ENCODE results near the gene TCF25.

Gene TCF25

DNA sequence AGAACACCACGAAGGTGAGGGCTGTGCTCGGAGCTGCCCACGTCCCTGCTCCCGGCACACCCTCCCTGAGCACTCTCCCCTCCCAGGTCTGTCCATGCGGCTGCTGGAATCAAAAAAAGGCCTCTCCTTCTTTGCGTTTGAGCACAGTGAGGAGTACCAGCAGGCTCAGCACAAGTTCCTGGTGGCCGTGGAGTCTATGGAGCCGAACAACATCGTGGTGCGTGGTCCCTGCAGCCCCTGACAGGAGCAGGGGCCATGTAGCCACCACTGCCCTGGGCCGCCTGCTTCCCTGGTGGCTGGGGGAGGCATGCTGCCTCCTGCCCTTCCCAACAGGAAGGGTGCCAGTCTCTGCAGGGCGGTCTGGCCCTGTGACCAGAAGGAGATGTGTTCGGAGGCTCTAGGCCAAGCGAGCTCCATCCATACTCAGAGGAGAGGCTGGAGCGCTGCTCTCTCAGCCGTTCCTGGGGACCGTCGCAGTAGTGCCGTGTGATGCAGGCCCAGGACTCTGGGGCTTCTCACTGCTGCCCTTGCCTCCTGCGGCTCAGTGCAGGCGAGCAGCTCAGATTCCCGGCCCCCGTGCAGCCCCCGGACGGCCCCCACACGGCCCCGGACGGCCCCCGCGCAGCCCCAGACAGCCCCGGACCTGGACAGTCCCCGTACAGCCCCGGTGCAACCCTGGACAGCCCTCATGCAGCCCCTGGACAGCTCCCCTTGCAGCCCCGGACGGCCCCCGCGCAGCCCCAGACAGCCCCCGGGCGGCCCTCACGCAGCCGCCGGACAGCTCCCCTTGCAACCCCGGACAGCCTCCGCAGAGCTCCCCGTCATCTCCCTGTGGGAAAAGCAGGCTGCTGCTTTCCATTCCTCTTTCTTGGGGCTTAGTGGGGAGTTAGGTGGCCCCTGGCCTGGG, 20.5 kb downstream of the TCF25 start:
- TF ChIP-seq, protein P1, sequence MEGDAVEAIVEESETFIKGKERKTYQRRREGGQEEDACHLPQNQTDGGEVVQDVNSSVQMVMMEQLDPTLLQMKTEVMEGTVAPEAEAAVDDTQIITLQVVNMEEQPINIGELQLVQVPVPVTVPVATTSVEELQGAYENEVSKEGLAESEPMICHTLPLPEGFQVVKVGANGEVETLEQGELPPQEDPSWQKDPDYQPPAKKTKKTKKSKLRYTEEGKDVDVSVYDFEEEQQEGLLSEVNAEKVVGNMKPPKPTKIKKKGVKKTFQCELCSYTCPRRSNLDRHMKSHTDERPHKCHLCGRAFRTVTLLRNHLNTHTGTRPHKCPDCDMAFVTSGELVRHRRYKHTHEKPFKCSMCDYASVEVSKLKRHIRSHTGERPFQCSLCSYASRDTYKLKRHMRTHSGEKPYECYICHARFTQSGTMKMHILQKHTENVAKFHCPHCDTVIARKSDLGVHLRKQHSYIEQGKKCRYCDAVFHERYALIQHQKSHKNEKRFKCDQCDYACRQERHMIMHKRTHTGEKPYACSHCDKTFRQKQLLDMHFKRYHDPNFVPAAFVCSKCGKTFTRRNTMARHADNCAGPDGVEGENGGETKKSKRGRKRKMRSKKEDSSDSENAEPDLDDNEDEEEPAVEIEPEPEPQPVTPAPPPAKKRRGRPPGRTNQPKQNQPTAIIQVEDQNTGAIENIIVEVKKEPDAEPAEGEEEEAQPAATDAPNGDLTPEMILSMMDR (IDR thresholded peaks at IDR 0.05; ENCODE audit: insufficient read depth, low read length, poor library complexity, severe bottlenecking) = no peak
- no peak for TF ChIP-seq EZH2phosphoT487 (conservative IDR thresholded peaks at IDR 0.05; ENCODE audit: low read length)
- Histone ChIP-seq H3K4me2 (ENCODE audit: low read depth, low read length, poor library complexity, severe bottlenecking) (no peak overlapping the region), H3F3A (ENCODE audit: insufficient read depth) (no peaks in the 10 kb centered on the region), H3K27me3 (ENCODE audit: low read length) (no peaks in the 10 kb centered on the region), H3K79me2 (ENCODE audit: insufficient read depth, low read length) (0 out of 2 replicates have a peak, but pooled peaks cover 3% of the 10 kb centered on the region), H2AFZ (ENCODE audit: low read depth, low read length, severe bottlenecking) (no peak overlapping the region), H3K36me3 (ENCODE audit: low read length) (no peaks in the 10 kb centered on the region), H3K9ac (ENCODE audit: low read length) (no peak overlapping the region), H3K9me3 (ENCODE audit: insufficient read depth, low read length) (no peaks in the 10 kb centered on the region), H3K9me2 (replicated peaks; ENCODE audit: insufficient read depth, low read length) (no peaks in the 10 kb centered on the region), H4K20me1 (ENCODE audit: low read depth, low read length) (no peaks in the 10 kb centered on the region), H3K4me3 (ENCODE audit: insufficient read depth, low read length, poor library complexity, severe bottlenecking) (no peak overlapping the region), H3K27ac (ENCODE audit: low read depth, low read length) (no peak overlapping the region)

DNA sequence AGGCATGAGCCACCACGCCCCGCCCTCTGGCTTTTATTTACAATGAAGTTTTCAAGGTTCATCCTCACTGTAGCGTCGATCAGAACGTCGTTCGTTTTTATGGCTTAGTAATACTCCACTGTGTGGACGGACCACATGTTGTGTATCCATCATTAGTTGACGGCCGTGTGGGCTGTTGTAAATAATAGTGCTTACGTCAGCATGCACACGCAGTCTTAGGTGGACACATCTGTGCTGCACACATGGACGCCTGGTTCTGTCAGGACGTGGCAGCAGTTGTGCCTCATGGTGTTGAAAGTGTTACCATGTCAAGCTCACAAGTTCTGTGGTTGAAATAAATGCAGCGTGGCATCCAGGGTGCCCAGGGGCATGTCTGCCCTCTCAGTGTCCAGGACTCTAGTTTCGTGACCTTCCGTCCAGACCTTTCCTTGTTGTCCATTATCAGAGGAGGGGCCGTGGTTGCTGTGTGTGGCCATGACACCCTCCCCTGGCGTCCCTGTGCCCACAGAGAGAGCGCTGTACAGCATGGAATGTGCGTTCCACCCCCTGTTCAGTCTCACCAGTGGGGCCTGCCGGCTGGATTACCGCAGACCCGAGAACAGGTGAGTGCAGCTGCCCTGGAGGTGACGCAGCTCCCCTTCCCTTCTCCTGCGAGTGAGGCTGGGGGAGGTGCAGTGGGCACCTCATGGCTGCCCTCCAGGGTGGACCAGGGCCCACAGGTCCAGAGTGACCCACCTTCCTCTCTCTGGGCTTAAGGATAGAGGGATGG, 22.3 kb downstream of the TCF25 start:
- no peaks in the 10 kb centered on the region for H4K20me1 ChIP-seq (ENCODE audit: low read depth, low read length)
- H3K27ac ChIP-seq (ENCODE audit: low read depth, low read length) = no peak overlapping the region
- H3K4me3 ChIP-seq (ENCODE audit: insufficient read depth, low read length, poor library complexity, severe bottlenecking) = no peak overlapping the region
- 0 out of 2 replicates have a peak, but pooled peaks cover 3% of the 10 kb centered on the region for H3K79me2 ChIP-seq (ENCODE audit: insufficient read depth, low read length)
- H3K9ac ChIP-seq (ENCODE audit: low read length) = no peak overlapping the region
- no peaks in the 10 kb centered on the region for H3K9me3 ChIP-seq (ENCODE audit: insufficient read depth, low read length)
- H3K9me2 ChIP-seq (replicated peaks; ENCODE audit: insufficient read depth, low read length) = no peaks in the 10 kb centered on the region
- no peaks in the 10 kb centered on the region for H3K27me3 ChIP-seq (ENCODE audit: low read length)
- H3K4me2 ChIP-seq (ENCODE audit: low read depth, low read length, poor library complexity, severe bottlenecking) = no peak overlapping the region
- no peak overlapping the region for H2AFZ ChIP-seq (ENCODE audit: low read depth, low read length, severe bottlenecking)
- H3F3A ChIP-seq (ENCODE audit: insufficient read depth) = no peaks in the 10 kb centered on the region
- peaks cover 3% of the 10 kb centered on the region; the same call in 1 of the 2 replicates for H3K36me3 ChIP-seq (ENCODE audit: low read length)
- TF ChIP-seq EZH2phosphoT487 (conservative IDR thresholded peaks at IDR 0.05; ENCODE audit: low read length) = no peak
- TF ChIP-seq, protein P1 (IDR thresholded peaks at IDR 0.05; ENCODE audit: insufficient read depth, low read length, poor library complexity, severe bottlenecking) = no peak

DNA sequence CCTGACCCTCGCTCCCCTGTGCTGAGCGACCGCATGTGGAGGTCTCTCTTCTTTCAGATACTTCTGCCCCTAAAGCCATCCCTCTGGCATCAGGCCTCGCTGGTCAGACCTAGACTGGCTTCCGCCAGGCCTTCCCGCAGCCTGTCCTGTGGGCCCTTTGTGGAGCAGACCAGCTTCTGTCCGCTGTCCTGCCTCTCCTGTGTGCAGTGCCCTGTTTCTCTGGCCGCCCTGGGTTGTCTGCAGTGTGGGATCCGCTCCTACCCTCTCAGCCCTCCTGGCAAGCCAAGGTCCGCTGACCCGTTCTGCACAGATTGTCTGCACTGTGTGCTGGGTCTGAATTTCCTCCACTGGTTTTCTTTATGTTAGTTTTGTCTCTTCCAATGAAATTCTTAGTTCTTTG, 23.8 kb downstream of the TCF25 start:
- H4K20me1 ChIP-seq (ENCODE audit: low read depth, low read length) = no peaks in the 10 kb centered on the region
- TF ChIP-seq, protein P1 (IDR thresholded peaks at IDR 0.05; ENCODE audit: insufficient read depth, low read length, poor library complexity, severe bottlenecking) = no peak
- TF ChIP-seq EZH2phosphoT487 (conservative IDR thresholded peaks at IDR 0.05; ENCODE audit: low read length) = no peak
- no peaks in the 10 kb centered on the region for H3F3A ChIP-seq (ENCODE audit: insufficient read depth)
- no peak overlapping the region for H3K9ac ChIP-seq (ENCODE audit: low read length)
- H3K9me2 ChIP-seq (replicated peaks; ENCODE audit: insufficient read depth, low read length) = no peaks in the 10 kb centered on the region
- peaks cover 3% of the 10 kb centered on the region; the same call in 1 of the 2 replicates for H3K36me3 ChIP-seq (ENCODE audit: low read length)
- H3K27ac ChIP-seq (ENCODE audit: low read depth, low read length) = no peak overlapping the region
- 0 out of 2 replicates have a peak, but pooled peaks cover 3% of the 10 kb centered on the region for H3K79me2 ChIP-seq (ENCODE audit: insufficient read depth, low read length)
- no peak overlapping the region for H3K4me2 ChIP-seq (ENCODE audit: low read depth, low read length, poor library complexity, severe bottlenecking)
- H3K4me3 ChIP-seq (ENCODE audit: insufficient read depth, low read length, poor library complexity, severe bottlenecking) = no peak overlapping the region
- H3K27me3 ChIP-seq (ENCODE audit: low read length) = no peaks in the 10 kb centered on the region
- no peak overlapping the region for H2AFZ ChIP-seq (ENCODE audit: low read depth, low read length, severe bottlenecking)
- H3K9me3 ChIP-seq (ENCODE audit: insufficient read depth, low read length) = no peaks in the 10 kb centered on the region

Data from SU-DHL-6 (cell line).